Measurements from ENCODE around the gene PRR16.

GRCh38 chr5:120503341-120503740, 39.2 kb downstream of the PRR16 start:
- TF ChIP-seq ZNF274 (IDR thresholded peaks at IDR 0.05; ENCODE audit: low read depth, low read length) (no peak), YY1 (IDR thresholded peaks at IDR 0.05; ENCODE audit: insufficient read depth, insufficient read length) (no peak), SUZ12 (IDR thresholded peaks at IDR 0.05; ENCODE audit: extremely low read depth, insufficient read depth, insufficient read length) (no peak)
